Esophagus muscularis mucosa (tissue), 4 donors: ENCODE results near the gene CPNE6. TPM values are rescaled to one million over a fixed set of nuclear protein-coding genes. Genes with fewer than 3 reads are reported as not detected.
"Not testable (repeated sequence)": the region's sequence is repeated elsewhere in the genome, so short reads cannot be mapped to it uniquely, and the experiment has no call there.

ENCODE experiments used
- DNase-seq: peaks from one replicate; pipeline ENCODE4 v3.0.0-alpha.2; 2017; ENCODE audit errors: extremely low spot score
- H3K27ac ChIP-seq, 4 donors: fragments of 200-600 bp; sonication (generic); replicated peaks in 1 of 4; 1 replicate in 3 of 4; 2 replicates in 1 of 4; pipeline ENCODE4 v1.5.1; 2016 to 2019; ENCODE audit warnings: mild to moderate bottlenecking in 1 of 4
- H3K27me3 ChIP-seq, 4 donors: fragments of 200-600 bp; sonication (generic); one replicate each; pipeline versions ENCODE4 v1.5.1 to v1.6.0; 2016 to 2019
- H3K36me3 ChIP-seq, 4 donors: fragments of 200-600 bp; sonication (generic); one replicate each; pipeline ENCODE4 v1.5.1; 2016 to 2019
- H3K4me1 ChIP-seq, 4 donors: fragments of 200-600 bp; sonication (generic); one replicate each; pipeline ENCODE4 v1.5.1; 2016 to 2019
- H3K4me3 ChIP-seq, 4 donors: fragments of 200-600 bp; sonication (generic); 1 replicate in 2 of 4; 2 replicates in 2 of 4; pipeline ENCODE4 v1.5.1; 2016 to 2019; ENCODE audit warnings: mild to moderate bottlenecking in 4 of 4, moderate library complexity in 1 of 4
- H3K9me3 ChIP-seq, 4 donors: fragments of 200-600 bp; sonication (generic); 1 replicate in 3 of 4; 2 replicates in 1 of 4; pipeline ENCODE4 v1.5.1; 2016 to 2019
- CTCF ChIP-seq, 3 experiments: fragments of 200-600 bp in 2 of 3; fragments of 450-650 bp in 1 of 3; sonication (generic) in 2 of 3; IDR thresholded peaks; one replicate each; pipeline ENCODE4 v1.5.1; 2017 to 2019; ENCODE audit warnings: antibody characterized with exemption in 3 of 3, mild to moderate bottlenecking in 2 of 3, moderate library complexity in 1 of 3
- EP300 ChIP-seq: sonication (generic); formaldehyde crosslinking; IDR thresholded peaks from one replicate; pipeline ENCODE4 v1.6.1; 2017; ENCODE audit warnings: antibody characterized with exemption
- POLR2A ChIP-seq: fragments of 450-650 bp; IDR thresholded peaks from one replicate; pipeline ENCODE4 v1.6.1; 2017; ENCODE audit warnings: antibody characterized with exemption, moderate library complexity, mild to moderate bottlenecking, low read depth
- POLR2AphosphoS5 ChIP-seq, 2 donors: sonication (generic); formaldehyde crosslinking; IDR thresholded peaks; one replicate each; pipeline ENCODE4 v1.6.1; 2017; ENCODE audit warnings: antibody characterized with exemption in 2 of 2
- WGBS: methylation state at CpG from one replicate; pipeline ENCODE4 v1.1.5; 2018; 5-methylcytosine and 5-hydroxymethylcytosine counted together
- intact Hi-C: fragments of 100-400 bp; cut with DNase I; formaldehyde crosslinking; loops from one replicate; pipeline ENCODE4 v1.15.1; 2023
- total RNA-seq, 4 donors: library from RNA; depleted of rRNA; stranded (reverse); fragments of >200 nt; gene quantifications; one replicate each; pipeline versions ENCODE4 v1.1.0 to v1.2.1, GENCODE V29; 2016

Gene CPNE6
- total RNA-seq = under 1 TPM in 3 of 4 donors, not detected in 1; 0.26 to 0.34 (median 0.33) TPM

- no peaks in the 10 kb centered on the region for H3K36me3 ChIP-seq
- intact Hi-C loops = no loop called here
Observed at GRCh38 chr14:24071144-24071697, at the start of gene CPNE6. Gene CPNE6 (plus strand): TSS chr14:24071562. CDS start chr14:24072937, 1,375 bp downstream.

GRCh38 chr14:24024939-24025418 lies 46.4 kb upstream of the CPNE6 start:
- H3K9me3 ChIP-seq, H3K27me3 ChIP-seq, intact Hi-C loops, H3K4me3 ChIP-seq, H3K4me1 ChIP-seq, H3K36me3 ChIP-seq, H3K27ac ChIP-seq, DNase-seq: not testable (repeated sequence)
- WGBS = 93% methylated on average over 3 of the region's 3 CpGs

More at GRCh38 chr14:24071144-24071697, at the start of gene CPNE6:
- Histone ChIP-seq H3K27me3 (peaks cover 0 to 27% (median 2%) of the 10 kb centered on the region in 4 donors), H3K4me3 (no peak within 1 kb of the TSS), H3K27ac (no peak within 1 kb of the TSS), H3K4me1 (peaks cover 0 to 20% (median 17%) of the 10 kb centered on the region in 4 donors), H3K9me3 (no peaks in the 10 kb centered on the region)
- 64% methylated on average over 8 of the region's 19 CpGs for WGBS
- no peak for DNase-seq
- TF ChIP-seq POLR2A = no peak
- no peak for TF ChIP-seq EP300
- TF ChIP-seq CTCF (IDR thresholded peaks at IDR 0.05) = no peak
- TF ChIP-seq POLR2AphosphoS5 (IDR thresholded peaks at IDR 0.05) = no peak

GRCh38 chr14:24029687-24030086 lies 41.7 kb upstream of the CPNE6 start:
- 98% methylated on average over 2 of the region's 3 CpGs for WGBS
- H3K4me3 ChIP-seq, intact Hi-C loops, H3K36me3 ChIP-seq, H3K4me1 ChIP-seq, DNase-seq, H3K27ac ChIP-seq, H3K27me3 ChIP-seq, H3K9me3 ChIP-seq: not testable (repeated sequence)

GRCh38 chr14:24031331-24031730 lies 40.0 kb upstream of the CPNE6 start:
- H3K36me3 ChIP-seq, H3K4me3 ChIP-seq, DNase-seq, intact Hi-C loops, H3K27me3 ChIP-seq, H3K27ac ChIP-seq, H3K9me3 ChIP-seq: not testable (repeated sequence)
- peaks cover 0 to 17% (median 5%) of the 10 kb centered on the region in 4 donors for H3K4me1 ChIP-seq
- WGBS = 91% methylated on average over 2 of the region's 2 CpGs

- Histone ChIP-seq H3K36me3 (no peaks in the 10 kb centered on the region), H3K9me3 (peaks cover 0 to 9% (median 4%) of the 10 kb centered on the region in 4 donors), H3K27ac (no peak overlapping the region), H3K27me3 (no peaks in the 10 kb centered on the region), H3K4me3 (no peak overlapping the region), H3K4me1 (peaks cover 4 to 28% (median 14%) of the 10 kb centered on the region in 4 donors)
- WGBS = 87% methylated on average over 2 of the region's 2 CpGs
- no peak for DNase-seq
- intact Hi-C loops = no loop called here
- TF ChIP-seq POLR2AphosphoS5 (IDR thresholded peaks at IDR 0.05) = peak; percentile 31 to 66
- no peak for TF ChIP-seq EP300
Observed at GRCh38 chr14:24032727-24033418, 38.5 kb upstream of the CPNE6 start.

GRCh38 chr14:24035769-24036168 lies 35.6 kb upstream of the CPNE6 start:
- DNase-seq, H3K27me3 ChIP-seq, intact Hi-C loops, H3K36me3 ChIP-seq, H3K9me3 ChIP-seq: not testable (repeated sequence)
- WGBS = 58% methylated on average over 3 of the region's 4 CpGs
- H3K4me3 ChIP-seq = peak overlapping the region; percentile 57 to 80 (median 67)
- H3K4me1 ChIP-seq = peaks cover 4 to 28% (median 14%) of the 10 kb centered on the region in 4 donors
- peak overlapping the region; percentile 87 to 91 (median 88) for H3K27ac ChIP-seq

- intact Hi-C loops = no loop called here
- Histone ChIP-seq H3K9me3 (peaks cover 0 to 9% (median 4%) of the 10 kb centered on the region in 4 donors), H3K27me3 (no peaks in the 10 kb centered on the region), H3K4me3 (peak overlapping the region; percentile 57 to 80 (median 67)), H3K36me3 (no peaks in the 10 kb centered on the region), H3K27ac (peak overlapping the region; percentile 87 to 91 (median 88)), H3K4me1 (peaks cover 4 to 28% (median 14%) of the 10 kb centered on the region in 4 donors)
- DNase-seq = peak; percentile 94
- WGBS = 1% methylated on average over 13 of the region's 50 CpGs
- TF ChIP-seq EP300 (no peak), CTCF (IDR thresholded peaks at IDR 0.05) (peak; percentile 58 to 79 (median 78)), POLR2AphosphoS5 (IDR thresholded peaks at IDR 0.05) (peak; percentile 34 to 47), POLR2A (no peak)
Observed at GRCh38 chr14:24036169-24036962, 35.0 kb upstream of the CPNE6 start.

GRCh38 chr14:24036963-24037657 lies 34.3 kb upstream of the CPNE6 start:
- Histone ChIP-seq H3K4me3 (peak overlapping the region; percentile 57 to 80 (median 67)), H3K27ac (peak overlapping the region; percentile 87 to 91 (median 88)), H3K4me1 (peaks cover 4 to 28% (median 14%) of the 10 kb centered on the region in 4 donors)
- H3K36me3 ChIP-seq, intact Hi-C loops, DNase-seq, H3K9me3 ChIP-seq, H3K27me3 ChIP-seq: not testable (repeated sequence)
- WGBS = 46% methylated on average over 10 of the region's 10 CpGs
